Measurements from ENCODE around the gene KCNQ1. TPM values are rescaled to one million over a fixed set of nuclear protein-coding genes. Genes with fewer than 3 reads are reported as not detected.

Gene KCNQ1
- total and polyA plus RNA-seq, 9 of the 15 experiments (the other 6 are each of a cell fraction or from before 2014, with no cell fraction given) = 0.44 TPM; not detected in 8

- TF ChIP-seq E2F5 (CRISPR knock-in tag; IDR thresholded peaks at IDR 0.05) = no peak
- TF ChIP-seq ZNF143 (CRISPR knock-in tag; IDR thresholded peaks at IDR 0.05) = no peak
- TF ChIP-seq RUNX1 (IDR thresholded peaks at IDR 0.05; ENCODE audit: low read depth) = no peak
- no peak for TF ChIP-seq ZNF766 (CRISPR knock-in tag; conservative IDR thresholded peaks at IDR 0.05)
- TF ChIP-seq NRF1 (conservative IDR thresholded peaks at IDR 0.05 in 1 of 2, IDR thresholded peaks at IDR 0.05 in 1 of 2) = no peak
- TF ChIP-seq ZNF696 (CRISPR knock-in tag; conservative IDR thresholded peaks at IDR 0.05) = no peak
- TF ChIP-seq RBFOX2 (IDR thresholded peaks at IDR 0.05; ENCODE audit: low read depth, low read length) = 0 out of 2 replicates have a peak, but pooled peaks have one; percentile 13
- TF ChIP-seq MTA2 (IDR thresholded peaks at IDR 0.05; ENCODE audit: low read depth) = peak; percentile 59
- TF ChIP-seq HBP1 (CRISPR knock-in tag; IDR thresholded peaks at IDR 0.05) = no peak
- TF ChIP-seq ZNF318 (IDR thresholded peaks at IDR 0.05; ENCODE audit: borderline replicate concordance in 1 of 2, low read depth in 1 of 2) = no peak
- TF ChIP-seq ZNF395 (CRISPR knock-in tag; IDR thresholded peaks at IDR 0.05) = peak; percentile 26; the same call in 1 of the 2 replicates
- TF ChIP-seq SREBF1 (IDR thresholded peaks at IDR 0.05; ENCODE audit: borderline replicate concordance, low read depth, low read length) = no peak
- peak; percentile 42; the same call in 1 of the 2 replicates for TF ChIP-seq FOXM1 (IDR thresholded peaks at IDR 0.05; ENCODE audit: low read depth)
- TF ChIP-seq FOXM1 (CRISPR knock-in tag; IDR thresholded peaks at IDR 0.05; ENCODE audit: low read depth) = no peak
These were observed 423.1 kb downstream of the KCNQ1 start (continued) for GRCh38 chr11:2867722-2868505.
